PFSK-1 (cell line): ENCODE results near the gene CWC27.

Experiments used
- FOXP2 ChIP-seq: optimal IDR thresholded peaks from 2 replicates; pipeline ENCODE3; 2011; ENCODE audit warnings: borderline replicate concordance, control low read depth, inconsistent platforms; ENCODE audit not compliant: insufficient read depth; ENCODE audit errors: extremely low read length, extremely low read depth
- POLR2AphosphoS5 ChIP-seq: IDR thresholded peaks from 2 replicates; pipeline ENCODE4 v1.6.1; 2012; ENCODE audit warnings: low read depth, mild to moderate bottlenecking, control low read depth, low read length, moderate library complexity
- SIN3A ChIP-seq: IDR thresholded peaks from 2 replicates; pipeline ENCODE4 v1.6.1; 2012; ENCODE audit warnings: mild to moderate bottlenecking, low read length, moderate library complexity, borderline replicate concordance; ENCODE audit not compliant: insufficient read depth
- TAF1 ChIP-seq: IDR thresholded peaks from 2 replicates; pipeline ENCODE4 v1.6.1; 2012; ENCODE audit warnings: low read length, control low read depth, borderline replicate concordance; ENCODE audit not compliant: insufficient read depth
- TF ChIP-seq, protein P1 (sequence below), 2 experiments: IDR thresholded peaks; 2 replicates each; pipeline versions ENCODE4 v1.6.1 to v1.8.0; 2011 to 2012; ENCODE audit warnings: low read depth in 2 of 2, low read length in 2 of 2, control low read depth in 1 of 2, inconsistent platforms in 1 of 2, mild to moderate bottlenecking in 1 of 2, moderate library complexity in 1 of 2; ENCODE audit not compliant: insufficient read depth in 1 of 2

The CWC27 gene

DNA sequence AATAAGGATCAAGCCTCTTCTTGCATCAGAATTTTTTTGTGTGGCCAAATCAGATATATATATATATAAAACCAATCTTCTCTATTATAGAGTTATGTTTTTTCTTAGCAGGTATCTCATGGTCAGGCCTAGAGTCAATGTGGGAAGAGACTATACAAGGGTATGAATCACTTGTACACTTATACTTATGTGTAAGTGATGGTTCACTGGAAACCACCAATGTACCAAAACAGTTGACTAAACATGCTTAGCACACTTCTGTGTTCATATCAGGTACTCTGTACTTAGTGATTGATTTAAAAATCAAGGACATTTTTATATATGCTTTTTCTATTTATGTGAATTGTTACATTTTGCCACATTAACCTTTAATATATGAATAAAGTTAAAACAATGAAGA, 92.6 kb downstream of the CWC27 start:
- TF ChIP-seq, protein P1, sequence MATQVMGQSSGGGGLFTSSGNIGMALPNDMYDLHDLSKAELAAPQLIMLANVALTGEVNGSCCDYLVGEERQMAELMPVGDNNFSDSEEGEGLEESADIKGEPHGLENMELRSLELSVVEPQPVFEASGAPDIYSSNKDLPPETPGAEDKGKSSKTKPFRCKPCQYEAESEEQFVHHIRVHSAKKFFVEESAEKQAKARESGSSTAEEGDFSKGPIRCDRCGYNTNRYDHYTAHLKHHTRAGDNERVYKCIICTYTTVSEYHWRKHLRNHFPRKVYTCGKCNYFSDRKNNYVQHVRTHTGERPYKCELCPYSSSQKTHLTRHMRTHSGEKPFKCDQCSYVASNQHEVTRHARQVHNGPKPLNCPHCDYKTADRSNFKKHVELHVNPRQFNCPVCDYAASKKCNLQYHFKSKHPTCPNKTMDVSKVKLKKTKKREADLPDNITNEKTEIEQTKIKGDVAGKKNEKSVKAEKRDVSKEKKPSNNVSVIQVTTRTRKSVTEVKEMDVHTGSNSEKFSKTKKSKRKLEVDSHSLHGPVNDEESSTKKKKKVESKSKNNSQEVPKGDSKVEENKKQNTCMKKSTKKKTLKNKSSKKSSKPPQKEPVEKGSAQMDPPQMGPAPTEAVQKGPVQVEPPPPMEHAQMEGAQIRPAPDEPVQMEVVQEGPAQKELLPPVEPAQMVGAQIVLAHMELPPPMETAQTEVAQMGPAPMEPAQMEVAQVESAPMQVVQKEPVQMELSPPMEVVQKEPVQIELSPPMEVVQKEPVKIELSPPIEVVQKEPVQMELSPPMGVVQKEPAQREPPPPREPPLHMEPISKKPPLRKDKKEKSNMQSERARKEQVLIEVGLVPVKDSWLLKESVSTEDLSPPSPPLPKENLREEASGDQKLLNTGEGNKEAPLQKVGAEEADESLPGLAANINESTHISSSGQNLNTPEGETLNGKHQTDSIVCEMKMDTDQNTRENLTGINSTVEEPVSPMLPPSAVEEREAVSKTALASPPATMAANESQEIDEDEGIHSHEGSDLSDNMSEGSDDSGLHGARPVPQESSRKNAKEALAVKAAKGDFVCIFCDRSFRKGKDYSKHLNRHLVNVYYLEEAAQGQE (IDR thresholded peaks at IDR 0.05; ENCODE audit: insufficient read depth in 1 of 2, low read depth in 2 of 2, low read length in 2 of 2): no peak
- TF ChIP-seq FOXP2: no peak
- TF ChIP-seq TAF1: no peak
- TF ChIP-seq SIN3A: no peak
- no peak for TF ChIP-seq POLR2AphosphoS5

DNA sequence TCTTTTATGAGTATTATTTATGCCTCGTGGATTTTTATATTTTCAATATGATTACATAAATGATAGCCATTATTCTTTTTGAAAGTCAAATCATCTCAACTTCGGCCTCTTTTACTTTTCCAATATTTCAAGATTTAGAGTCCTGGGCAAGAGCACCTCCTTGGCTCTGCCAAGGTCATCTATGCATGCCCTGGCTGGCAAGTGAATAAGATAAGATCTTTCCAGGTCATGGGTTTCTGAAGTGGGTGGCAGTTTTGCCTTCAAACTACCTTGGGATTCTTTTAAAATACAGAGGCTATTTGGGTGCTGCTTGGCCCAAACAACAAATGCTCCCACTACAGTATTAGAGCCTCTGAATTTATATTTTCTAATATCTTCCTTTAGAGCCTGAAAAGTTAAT, 95.4 kb downstream of the CWC27 start:
- no peak for TF ChIP-seq SIN3A

DNA sequence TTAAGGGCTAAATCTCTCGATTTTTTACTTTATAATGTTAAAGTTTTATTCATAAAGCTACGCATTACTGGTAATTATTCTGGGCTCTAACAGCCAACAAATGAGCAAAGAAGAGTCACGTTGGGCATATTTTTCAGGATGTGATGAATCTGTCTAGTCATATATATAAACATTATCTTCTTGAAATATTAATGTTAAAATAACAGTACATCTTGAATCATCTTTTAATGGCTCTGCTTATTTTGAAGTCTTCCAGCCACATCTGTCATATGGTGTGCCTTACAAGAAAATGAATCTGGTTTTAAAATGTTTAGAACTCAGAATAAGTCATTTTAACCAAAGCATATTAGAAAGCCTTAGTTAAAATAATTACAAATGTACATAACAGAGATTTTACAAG, 96.9 kb downstream of the CWC27 start:
- no peak for TF ChIP-seq POLR2AphosphoS5
- no peak for TF ChIP-seq SIN3A
- TF ChIP-seq FOXP2: no peak
- TF ChIP-seq, protein P1 (IDR thresholded peaks at IDR 0.05; ENCODE audit: insufficient read depth in 1 of 2, low read depth in 2 of 2, low read length in 2 of 2): no peak
- TF ChIP-seq TAF1: no peak

DNA sequence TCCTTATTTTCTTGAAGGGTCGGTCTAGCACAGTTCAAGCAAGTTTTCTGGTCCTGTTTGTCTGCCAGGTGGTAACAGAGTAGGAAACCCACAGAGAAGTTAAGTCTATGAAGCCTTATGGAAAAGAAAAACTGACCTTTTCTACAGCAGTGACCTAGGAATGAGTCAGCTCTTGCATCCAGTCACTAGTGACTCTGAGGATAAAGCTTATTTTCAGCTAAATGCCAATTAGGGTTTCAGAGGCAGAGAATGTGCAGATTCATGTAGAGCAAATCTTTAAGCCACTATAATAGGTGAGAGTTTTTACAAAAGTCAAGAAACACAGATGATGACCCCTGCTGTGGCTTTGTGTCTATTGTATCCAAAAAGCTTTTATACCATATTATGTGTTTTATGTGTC, 100.7 kb downstream of the CWC27 start:
- TF ChIP-seq SIN3A (no peak), TAF1 (no peak), POLR2AphosphoS5 (no peak), FOXP2 (no peak)
- TF ChIP-seq, protein P1 (IDR thresholded peaks at IDR 0.05; ENCODE audit: insufficient read depth in 1 of 2, low read depth in 2 of 2, low read length in 2 of 2): no peak

DNA sequence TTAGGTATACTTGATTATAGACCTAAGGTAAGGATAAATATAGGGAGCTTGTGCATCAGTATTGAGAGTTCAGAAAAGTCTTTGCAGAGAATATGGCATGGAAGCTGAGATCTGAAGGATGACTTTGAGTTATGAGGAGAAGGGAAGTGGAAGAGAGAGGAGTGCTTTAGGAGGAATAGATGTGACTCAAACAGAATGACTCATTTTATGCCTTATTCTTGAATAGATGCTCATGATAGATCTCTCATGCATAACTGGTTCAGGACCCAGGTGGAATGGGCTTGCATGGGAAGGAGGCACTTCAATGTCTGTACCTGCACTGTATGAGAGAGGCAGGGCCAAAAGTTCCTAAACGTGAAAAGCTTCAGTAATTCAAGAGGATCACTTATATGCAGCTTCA, 103.3 kb downstream of the CWC27 start:
- TF ChIP-seq SIN3A: no peak
- TF ChIP-seq, protein P1 (IDR thresholded peaks at IDR 0.05; ENCODE audit: insufficient read depth in 1 of 2, low read depth in 2 of 2, low read length in 2 of 2): no peak
- no peak for TF ChIP-seq FOXP2
- TF ChIP-seq POLR2AphosphoS5: no peak
- TF ChIP-seq TAF1: no peak
